Measurements from ENCODE around the gene DLX3.

Gene DLX3

DNA sequence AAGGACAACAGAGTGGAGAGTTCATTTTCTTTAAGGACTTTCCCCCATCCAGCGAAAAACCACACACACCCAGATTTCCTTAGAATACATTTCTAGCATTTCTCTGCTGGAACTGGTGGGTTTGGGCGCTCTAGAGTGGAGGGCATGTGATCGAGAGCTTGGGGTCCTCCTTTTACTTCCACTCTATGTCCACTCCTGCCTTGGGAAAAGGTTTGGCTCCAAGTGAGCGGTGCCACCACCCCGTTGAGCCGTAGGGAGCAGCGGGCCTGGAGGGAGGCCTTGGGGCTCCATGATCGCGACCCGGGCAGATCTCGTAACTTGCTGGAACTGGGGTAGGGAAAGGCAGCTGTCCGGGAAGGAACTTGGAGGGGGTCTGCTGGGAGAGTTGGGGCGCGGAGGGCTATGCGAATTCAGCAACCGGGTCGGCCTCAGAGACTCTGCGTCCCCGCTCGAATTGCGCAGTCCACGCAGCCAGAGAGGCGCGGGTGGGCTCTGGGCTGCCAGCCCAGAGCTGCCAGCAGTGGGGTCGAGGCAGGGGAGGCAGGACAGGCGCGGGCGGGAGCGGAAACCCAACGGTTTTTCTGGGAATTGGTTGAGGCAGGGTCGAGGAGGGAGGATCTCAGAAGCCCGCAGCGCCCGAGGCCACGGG lies 23.7 kb downstream of the DLX3 start:
- DNase-seq: no peak

DNA sequence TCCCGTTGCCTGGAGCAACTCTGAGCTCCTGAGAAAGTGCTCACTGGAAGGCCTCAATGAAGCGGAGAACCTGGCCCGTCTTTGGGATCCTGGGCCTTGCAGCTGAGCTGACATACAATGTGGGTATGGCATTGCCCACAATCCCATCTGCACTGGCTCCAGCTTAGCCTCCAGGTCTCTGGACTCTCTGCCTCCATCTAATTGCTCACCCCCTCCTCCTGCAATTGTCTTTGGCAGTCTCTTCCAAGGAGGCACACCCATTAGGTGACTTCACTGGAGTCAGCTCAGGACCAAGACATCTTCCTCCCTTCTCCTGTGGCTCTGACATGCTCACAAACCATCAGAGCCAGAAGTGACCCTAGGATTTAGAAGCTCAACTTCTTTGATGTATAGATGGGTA lies 24.5 kb downstream of the DLX3 start:
- DNase-seq: no peak

DNA sequence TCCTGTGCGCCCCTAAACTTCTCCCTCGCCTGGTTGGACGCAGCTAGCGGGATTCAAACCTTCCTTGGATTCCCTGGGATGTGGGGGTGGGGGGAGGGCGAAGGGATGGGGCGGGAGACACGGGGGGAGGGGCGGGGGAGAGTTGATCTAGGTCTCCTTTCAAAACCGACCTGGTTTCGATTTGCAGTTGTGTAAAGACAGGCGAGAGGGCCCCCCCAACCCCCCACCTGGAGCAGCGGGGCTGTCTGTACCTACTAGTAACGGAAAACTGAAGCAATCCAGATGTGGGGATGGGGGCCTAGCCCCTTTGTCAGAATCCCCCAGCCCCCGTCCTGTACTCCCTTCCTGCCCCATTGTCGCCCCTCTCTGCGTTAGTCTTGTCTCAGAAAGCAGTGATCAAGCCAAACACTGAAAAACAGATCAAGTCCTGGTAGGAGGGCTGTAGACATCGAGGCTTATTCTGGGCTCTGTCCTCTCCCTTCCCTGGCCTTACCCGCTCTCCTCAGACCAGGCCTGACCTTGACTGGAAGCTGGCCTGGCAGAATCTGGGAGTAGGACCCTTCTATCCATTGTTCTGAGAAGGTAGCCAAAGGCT lies 25.1 kb downstream of the DLX3 start:
- no peak for DNase-seq

DNA sequence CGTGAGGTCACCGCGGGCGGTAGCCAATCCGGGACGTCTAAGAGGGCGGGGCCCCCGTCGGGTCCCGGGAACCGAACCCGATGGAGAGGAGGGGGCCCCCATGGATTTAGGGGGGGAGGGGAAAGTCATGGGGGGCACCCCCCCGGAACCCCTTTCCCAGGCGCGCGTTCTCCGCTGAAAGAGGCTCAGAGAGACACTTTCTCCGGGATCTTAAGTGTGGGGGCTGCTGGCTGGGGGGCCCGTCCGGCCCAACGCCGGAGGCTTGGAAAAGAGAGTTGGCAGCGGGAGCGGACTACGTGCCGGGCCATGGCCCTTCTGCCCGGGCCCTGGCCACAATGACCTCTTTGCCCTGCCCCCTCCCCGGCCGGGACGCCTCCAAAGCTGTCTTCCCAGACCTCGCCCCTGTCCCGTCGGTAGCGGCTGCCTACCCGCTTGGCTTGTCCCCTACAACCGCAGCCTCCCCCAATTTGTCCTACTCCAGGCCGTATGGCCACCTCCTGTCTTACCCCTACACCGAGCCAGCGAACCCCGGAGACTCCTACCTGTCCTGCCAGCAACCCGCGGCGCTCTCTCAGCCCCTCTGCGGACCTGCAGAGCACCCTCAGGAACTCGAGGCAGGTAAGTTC lies 25.8 kb downstream of the DLX3 start, which contains the start of gene DLX4:
Gene DLX4, plus strand, starts transcription at position 57 of the 626 bp plus-strand sequence. Its CDS starts 279 bp downstream, at position 336.
- DNase-seq: no peak

DNA sequence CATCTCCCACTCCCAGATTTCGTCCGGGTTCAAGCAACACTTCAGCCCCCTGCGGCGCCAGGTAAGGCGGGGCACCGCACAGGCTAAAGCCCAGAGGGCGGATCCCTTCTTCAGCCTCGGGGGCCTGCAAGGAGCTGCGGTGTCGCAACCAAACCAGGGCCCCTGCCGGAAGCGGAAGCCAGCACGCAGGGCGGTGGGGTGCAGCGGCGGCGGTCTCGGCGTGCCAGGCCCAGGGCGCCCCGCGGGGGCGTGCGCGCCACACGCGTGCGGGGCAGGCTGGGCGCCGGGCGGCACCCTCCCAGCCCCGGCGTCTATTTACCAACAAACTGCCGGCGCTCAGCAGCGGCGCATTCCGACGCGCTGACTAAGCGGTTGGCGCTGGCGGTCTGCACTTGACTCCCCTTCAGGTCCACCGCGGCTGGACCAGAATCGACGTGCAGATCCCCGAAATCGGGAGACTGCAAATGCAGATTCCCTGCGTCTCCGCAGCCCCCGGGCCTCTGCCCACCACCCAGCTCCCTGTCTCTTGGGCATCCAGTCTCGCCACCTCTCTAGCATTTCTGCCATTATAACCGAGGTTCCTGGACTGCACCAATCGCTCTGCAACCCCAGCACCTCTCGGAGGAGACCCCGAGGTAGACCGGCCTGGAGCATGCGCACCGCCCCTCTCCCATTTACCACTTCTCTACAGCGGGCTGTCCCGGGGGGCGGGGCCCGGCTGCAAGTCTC lies 26.5 kb downstream of the DLX3 start:
- no peak for DNase-seq

DNA sequence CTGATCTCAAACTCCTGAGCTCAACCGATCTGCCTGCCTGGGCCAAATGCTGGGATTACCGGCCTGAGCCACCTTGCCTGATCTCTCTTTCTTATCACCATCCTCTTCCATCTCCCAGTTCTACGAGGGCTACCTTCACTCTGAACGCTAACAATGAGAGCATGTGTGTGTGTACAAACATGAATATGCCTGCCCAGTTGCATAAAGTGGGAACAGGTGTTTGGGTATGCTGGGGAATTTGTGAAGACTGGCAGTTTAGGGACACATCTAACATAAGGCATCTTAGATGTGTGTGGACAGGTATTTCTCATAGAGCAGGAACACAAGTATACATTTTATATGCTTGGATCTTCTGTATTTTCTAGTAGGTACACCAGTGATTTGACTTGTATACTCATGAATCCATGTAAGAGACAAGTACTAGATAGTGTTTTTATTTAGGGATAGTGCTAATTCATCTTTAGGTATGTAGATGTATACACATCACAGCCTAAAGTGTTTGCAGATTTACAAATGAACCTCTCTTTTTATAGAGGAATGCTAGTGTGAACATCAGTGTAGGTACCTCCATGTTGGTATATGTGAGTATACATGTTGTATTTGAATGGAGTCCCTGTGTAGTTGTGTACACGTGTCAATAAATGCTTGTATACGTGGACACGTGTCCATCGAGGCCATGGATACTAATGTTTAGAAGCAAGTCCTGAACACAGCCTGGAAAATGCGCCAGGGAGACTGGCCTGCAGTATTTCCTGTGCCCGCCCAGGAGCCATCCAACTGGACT lies 27.2 kb downstream of the DLX3 start:
- DNase-seq: no peak

DNA sequence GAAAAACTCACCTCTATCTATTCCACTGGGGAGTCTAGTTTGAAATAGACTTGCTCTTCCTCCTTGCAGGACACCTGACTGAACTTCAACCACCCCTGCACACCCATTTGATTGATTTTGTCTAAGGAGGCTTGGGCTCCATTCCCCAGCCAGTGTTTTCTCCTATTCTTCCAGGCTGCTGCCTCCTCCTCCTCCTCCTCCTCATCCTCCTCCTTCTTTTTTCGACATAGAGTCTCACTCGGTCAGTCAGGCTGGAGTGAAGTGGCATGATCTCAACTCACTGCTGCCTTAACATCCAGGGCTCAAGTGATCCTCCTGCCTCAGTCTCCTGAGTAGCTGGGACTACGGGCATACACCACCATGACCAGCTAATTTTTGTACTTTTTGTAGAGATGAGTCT lies 27.8 kb downstream of the DLX3 start:
- no peak for DNase-seq

DNA sequence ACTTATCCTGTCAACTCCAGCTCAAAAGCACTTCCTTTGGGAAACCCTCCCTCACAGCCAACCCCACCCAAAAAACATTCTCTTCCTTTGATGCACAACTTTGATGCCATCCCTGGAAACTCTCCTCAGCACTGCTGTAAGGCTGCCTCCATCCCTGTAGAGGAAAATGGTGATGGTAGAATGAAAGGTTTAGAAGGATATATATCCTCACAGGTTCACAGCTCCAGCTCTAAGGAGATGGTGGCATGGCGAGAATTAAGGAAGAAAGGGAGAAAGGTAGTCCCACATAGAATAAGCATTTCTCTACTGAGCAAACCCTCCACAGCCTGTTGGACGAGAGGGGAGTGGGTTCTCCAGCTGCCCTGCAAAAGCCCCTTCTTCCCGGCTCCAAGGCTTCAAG lies 28.3 kb downstream of the DLX3 start:
- DNase-seq: no peak

DNA sequence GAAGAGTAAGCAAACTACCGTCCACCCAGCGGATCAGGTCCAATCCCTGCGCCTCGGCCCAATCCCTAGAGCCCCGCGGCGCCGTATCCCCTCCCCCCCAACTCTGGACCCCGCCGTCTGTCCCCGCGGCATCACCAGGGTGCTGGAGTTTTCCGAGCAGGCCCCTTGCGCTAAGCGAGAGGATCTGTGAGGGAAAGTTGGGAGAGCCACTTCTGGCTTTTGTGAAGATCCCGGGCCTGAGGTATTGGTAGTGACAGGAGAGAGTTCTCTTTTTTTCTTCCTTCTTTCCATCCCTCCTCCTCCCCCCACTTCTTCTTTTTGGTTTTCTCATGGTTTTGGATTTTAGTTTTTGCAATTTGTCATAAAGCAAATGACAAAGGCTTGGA lies 29.5 kb downstream of the DLX3 start:
- DNase-seq: no peak

DNA sequence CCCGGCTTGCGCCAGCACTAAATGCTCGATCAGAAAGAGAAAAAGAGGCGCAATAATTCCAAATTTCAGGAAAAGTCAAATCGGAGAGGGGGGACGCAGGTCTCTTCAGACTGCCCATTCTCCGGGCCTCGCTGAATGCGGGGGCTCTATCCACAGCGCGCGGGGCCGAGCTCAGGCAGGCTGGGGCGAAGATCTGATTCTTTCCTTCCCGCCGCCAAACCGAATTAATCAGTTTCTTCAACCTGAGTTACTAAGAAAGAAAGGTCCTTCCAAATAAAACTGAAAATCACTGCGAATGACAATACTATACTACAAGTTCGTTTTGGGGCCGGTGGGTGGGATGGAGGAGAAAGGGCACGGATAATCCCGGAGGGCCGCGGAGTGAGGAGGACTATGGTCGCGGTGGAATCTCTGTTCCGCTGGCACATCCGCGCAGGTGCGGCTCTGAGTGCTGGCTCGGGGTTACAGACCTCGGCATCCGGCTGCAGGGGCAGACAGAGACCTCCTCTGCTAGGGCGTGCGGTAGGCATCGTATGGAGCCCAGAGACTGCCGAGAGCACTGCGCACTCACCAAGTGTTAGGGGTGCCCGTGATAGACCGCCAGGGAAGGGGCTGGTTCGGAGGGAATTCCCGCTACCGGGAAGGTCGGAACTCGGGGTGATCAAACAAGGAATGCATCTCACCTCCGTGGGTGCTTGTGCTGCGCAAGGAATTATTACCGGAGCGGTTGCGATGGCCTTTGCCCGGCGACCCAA lies 30.1 kb downstream of the DLX3 start:
- no peak for DNase-seq

DNA sequence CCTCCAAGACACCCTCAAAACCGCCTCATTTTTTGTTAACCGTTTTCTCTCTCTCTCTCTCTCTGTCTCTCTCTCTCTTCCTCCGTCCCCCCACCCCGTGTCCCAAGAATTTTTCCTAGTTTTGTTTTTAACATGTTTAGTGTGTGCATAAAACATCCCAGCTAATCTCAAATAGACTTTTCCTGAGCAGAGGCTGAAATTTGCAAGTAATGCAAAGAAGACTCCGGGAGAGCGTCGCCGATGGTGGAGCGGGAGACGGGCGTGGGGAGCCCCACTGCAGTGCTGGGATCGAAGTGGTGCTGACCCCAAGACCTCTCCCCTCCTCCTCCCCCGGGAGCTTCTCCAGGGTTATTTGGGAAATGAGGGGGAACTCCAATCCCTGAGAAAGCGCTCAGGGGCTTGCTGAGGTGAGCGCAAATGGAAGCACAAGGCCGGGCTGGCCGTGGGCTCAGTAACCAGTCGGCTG lies 30.7 kb downstream of the DLX3 start:
- DNase-seq: no peak

DNA sequence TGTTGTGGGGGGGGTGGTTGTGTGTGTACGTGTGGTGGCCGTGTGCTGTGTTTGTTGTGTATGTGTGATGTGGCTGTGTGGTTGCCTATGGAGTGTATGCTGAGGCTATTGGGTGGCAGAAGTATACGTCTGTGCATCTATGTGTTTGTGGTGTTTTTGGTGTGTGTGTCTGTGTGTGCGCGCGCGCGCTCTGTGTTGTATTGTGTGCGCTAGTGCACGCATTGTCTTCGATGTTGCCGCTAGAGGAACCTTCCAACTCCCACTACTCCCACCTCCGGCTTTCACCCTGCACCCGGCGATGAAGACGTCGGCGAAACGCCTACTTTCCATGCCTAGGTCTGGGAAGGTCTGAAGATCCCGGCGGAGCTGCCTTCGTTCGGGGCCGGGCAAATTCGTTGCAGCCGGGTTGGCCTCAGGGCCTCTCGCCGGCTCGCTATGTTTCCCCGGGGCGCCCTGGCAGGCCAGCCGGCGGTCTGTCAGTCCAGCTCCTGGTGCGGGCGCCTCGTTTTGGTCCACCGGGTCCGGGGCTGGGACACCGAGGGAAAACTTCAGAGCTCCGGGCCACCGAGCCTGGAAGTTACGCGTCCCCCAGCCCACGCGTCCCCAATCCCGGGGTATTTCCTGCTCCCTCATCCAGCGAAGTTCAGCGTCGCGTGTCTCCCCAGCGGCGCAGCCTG lies 31.3 kb downstream of the DLX3 start:
- DNase-seq: no peak

DNA sequence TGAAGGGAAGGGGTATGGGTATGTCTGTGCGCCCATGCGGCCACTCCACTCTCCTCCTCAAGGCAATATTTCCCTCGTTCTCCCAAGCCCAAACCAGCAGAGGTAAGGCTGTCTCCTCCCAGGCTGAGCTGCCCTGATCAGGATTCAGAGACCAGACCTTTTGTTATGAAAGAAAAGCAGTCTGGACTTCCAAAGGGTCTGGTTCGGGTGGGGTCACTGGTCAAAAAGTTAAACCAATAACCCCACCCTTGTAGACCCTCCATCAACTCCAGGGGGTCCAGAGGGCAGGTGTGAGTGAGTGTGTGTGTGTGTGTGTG lies 31.8 kb downstream of the DLX3 start:
- no peak for DNase-seq

DNA sequence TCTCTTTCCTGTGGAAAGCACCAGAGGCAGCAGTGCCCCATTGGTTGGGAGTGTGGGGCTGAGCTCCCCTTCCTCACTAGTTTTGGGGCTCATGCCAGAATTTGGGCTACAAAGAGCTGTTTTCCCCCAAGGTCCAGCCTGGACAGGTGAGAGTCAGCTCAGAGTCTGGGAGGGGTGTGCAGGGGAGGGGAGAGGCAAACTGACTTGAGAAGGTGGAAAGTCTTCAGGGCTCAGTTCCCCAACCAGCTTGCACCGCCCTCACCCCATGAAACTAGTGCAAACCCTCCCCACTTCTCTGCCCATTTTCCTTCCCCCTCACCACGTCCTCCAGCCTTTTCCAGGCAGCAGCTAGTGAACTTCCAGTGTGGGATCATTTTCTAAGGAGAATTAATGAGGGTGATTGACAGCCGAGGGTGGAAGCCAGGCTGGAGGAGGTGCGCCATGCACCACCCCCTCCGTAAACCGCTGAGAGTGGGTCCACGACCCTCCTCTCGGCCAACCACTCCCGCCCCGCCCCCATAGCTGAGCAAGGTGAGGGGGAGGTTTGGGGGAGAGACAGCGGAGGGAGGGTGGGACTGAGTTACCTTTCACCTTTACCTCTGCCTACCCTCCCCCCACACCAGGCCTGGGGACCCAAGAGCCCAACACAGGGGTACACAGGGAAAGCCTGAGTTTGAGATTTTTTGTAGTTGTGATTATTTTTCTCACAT lies 32.3 kb downstream of the DLX3 start:
- DNase-seq: no peak

DNA sequence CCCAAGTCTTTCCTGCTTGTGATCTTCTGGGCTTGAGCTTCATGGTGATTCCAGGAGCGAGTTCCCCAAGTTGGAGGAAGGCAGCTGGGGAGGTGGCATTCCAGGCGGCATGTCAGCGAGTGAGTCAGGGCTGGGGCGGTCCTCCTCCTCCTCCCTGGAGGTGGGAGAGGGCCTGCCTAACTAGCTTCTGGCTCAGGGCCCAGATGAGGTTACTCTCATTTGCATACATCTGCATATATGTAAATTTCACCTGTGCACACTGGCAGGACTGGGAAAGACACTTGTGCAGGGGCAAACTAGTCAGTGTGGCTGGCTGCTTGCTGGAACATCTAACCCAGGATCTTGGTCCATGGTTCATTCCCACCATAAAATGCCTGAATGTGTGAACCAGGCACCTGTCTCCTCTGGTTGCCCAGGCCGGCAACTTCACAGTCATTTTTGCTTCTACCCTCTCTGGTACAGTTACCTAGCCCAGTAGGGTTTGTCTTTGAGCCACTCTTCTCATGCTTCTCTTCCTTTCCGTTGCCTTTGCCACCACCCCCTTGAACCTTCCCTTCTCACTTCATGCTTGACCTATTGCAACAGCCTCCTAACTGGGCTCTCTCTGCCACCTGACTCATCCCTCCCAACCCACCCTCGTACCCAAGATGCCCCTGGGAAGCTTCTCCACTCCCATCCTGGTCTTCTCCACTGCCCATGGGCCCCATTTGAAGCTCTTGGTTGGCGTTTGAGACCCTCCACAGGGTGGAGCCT lies 35.7 kb downstream of the DLX3 start:
- no peak for DNase-seq

DNA sequence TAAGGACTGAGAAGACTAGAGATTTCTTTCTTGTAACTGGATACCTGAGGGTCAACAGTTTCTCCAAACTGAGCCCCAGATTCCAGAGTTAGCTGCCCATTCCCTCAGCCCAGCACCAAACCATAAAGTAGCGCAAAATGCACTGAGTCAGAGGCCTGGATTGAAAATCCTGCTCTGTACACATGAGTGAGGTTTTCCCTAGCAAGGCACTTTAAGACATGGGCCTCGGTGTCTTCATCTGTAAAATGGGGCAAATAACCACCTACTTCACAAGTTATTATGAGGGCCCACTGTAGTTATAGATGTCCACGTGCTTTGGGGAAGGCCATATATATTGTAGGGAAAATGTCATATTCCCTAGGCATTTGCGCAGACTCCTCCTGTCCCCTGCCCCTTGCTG lies 36.3 kb downstream of the DLX3 start:
- DNase-seq: no peak

DNA sequence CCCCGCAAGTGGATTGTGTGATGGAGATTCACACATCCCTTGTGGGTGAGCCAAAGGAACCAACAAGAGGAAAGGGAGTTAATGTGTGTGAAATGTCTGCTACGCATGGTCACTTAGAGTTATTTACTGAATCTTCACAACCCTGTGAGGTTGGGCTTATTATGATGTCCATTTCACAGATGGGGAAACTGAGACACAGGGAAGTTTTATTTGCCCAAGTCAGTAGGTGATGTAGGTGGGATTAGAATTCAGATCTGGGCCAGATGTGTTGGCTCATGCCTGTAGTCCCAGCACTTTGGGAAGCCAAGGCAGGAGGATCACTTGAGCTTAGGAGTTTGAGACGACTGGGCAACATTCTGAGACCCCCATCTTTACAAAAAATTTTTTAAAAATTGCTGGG lies 37.7 kb downstream of the DLX3 start:
- DNase-seq: no peak

DNA sequence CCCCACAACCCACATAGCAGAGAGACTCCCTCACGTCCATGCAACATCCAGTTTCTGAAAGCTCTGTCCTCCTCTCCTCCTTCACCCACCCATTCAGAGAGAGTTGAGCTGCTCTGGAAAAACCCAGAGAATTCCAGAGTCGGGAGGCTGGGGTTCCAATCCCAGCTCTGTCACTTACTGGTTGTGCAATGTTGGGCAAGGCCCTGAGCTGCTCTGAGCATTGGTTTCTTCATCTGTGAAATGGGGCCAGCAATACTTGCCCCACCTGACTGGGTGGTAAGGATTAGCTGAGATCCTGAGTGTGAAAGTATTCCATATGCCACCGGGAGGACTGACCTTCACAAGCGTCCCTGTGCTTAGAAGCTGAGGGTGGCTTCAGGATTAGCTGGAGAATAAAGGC lies 38.2 kb downstream of the DLX3 start:
- no peak for DNase-seq

DNA sequence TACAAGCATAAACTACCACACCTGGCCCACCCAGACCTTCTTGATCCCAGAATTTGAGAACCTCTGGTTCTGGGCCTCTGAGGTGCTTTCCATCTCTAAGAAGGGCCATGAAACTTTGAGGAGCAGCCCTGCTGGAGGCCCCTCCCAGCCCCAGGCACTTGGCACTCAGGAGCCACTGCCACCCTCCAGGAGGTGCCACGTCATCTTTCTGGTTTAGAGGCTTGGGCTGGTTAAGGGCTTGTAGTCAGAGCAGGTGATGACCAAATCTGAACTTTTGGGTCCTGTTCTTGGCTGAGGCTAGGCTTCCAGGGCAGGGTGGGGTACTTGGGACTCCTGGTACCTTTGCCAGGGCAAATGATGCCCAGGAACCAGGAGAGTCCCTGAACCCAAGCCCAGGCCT lies 39.9 kb downstream of the DLX3 start:
- DNase-seq: no peak

DNA sequence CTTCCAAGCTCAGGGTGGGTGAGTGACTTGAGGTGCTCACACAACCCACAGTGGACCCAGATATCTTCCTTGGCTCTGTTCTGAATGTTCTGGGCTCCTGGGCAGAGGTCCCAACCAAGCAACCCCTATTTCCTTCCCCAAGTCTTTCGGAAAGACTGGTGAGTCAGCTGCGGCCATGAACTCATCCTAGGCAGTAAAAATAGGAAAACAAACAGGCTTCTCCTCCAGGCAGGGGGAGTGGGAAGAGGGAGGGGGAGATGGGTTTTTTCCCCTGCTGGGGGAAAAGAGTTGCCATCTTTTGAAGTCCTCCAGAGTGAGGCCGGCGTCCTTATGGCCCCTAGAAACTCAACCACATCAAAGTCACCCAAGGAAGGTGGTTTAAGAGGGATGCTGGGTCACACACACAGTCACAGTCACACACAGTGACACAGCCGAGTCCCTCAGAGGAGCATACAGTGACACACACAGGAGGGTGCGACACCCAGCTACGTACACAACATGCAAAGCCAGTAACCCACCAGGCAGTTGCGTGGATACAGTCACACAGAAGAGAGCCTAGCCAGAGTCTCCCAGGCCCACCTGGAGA lies 42.0 kb downstream of the DLX3 start:
- no peak for DNase-seq

Measured in cortex of kidney (tissue), 1 donor.